ENCODE data around the gene SIX6.
"Not testable (repeated sequence)": the region's sequence is repeated elsewhere in the genome, so short reads cannot be mapped to it uniquely, and the experiment has no call there.

The SIX6 gene

GRCh38 chr14:60508707-60509437, at the start of gene SIX6:
SIX6 (plus strand) TSS chr14:60509146; CDS start chr14:60509399, 253 bp downstream.
- H3K36me3 Mint-ChIP-seq, result no peaks in the 10 kb centered on the region
- no peaks in the 10 kb centered on the region for H3K4me1 Mint-ChIP-seq
- H3K4me3 Mint-ChIP-seq, result no peak within 1 kb of the TSS
- H3K27me3 Mint-ChIP-seq, result peaks cover 72% of the 10 kb centered on the region
- no peak for ATAC-seq
- no peak within 1 kb of the TSS for H3K27ac Mint-ChIP-seq
- no peaks in the 10 kb centered on the region for H3K9me3 Mint-ChIP-seq

GRCh38 chr14:60480248-60480647, 28.7 kb upstream of the SIX6 start:
- not testable (repeated sequence) for H3K36me3 Mint-ChIP-seq, ATAC-seq, H3K4me1 Mint-ChIP-seq, H3K4me3 Mint-ChIP-seq, H3K9me3 Mint-ChIP-seq, H3K27ac Mint-ChIP-seq
- peaks cover 13% of the 10 kb centered on the region for H3K27me3 Mint-ChIP-seq

- peaks cover 13% of the 10 kb centered on the region for H3K27me3 Mint-ChIP-seq
- H3K9me3 Mint-ChIP-seq, result peaks cover 9% of the 10 kb centered on the region
- no peak overlapping the region for H3K27ac Mint-ChIP-seq
- no peak overlapping the region for H3K4me3 Mint-ChIP-seq
- no peaks in the 10 kb centered on the region for H3K36me3 Mint-ChIP-seq
- no peak for ATAC-seq
- H3K4me1 Mint-ChIP-seq, result no peaks in the 10 kb centered on the region
These were observed 26.2 kb upstream of the SIX6 start for GRCh38 chr14:60482743-60483142.

- no peak overlapping the region for H3K4me3 Mint-ChIP-seq
- peaks cover 6% of the 10 kb centered on the region for H3K27me3 Mint-ChIP-seq
- H3K4me1 Mint-ChIP-seq, result no peaks in the 10 kb centered on the region
- no peak overlapping the region for H3K27ac Mint-ChIP-seq
- ATAC-seq, result no peak
- H3K9me3 Mint-ChIP-seq, result peaks cover 4% of the 10 kb centered on the region
- H3K36me3 Mint-ChIP-seq, result no peaks in the 10 kb centered on the region
These were observed 23.8 kb upstream of the SIX6 start for GRCh38 chr14:60485057-60485597.

GRCh38 chr14:60485598-60486251, 23.2 kb upstream of the SIX6 start, which contains the start of gene C14orf39:
C14orf39 (minus strand) TSS chr14:60486063; CDS start chr14:60485078, 985 bp downstream.
- no peaks in the 10 kb centered on the region for H3K4me1 Mint-ChIP-seq
- no peak within 1 kb of the TSS for H3K4me3 Mint-ChIP-seq
- no peaks in the 10 kb centered on the region for H3K36me3 Mint-ChIP-seq
- peaks cover under 1% of the 10 kb centered on the region for H3K27me3 Mint-ChIP-seq
- no peak within 1 kb of the TSS for H3K27ac Mint-ChIP-seq
- no peak for ATAC-seq
- H3K9me3 Mint-ChIP-seq, result peaks cover 2% of the 10 kb centered on the region

- H3K4me1 Mint-ChIP-seq, result no peaks in the 10 kb centered on the region
- H3K36me3 Mint-ChIP-seq, result no peaks in the 10 kb centered on the region
- no peak for ATAC-seq
- H3K27ac Mint-ChIP-seq, result no peak overlapping the region
- H3K9me3 Mint-ChIP-seq, result peaks cover 3% of the 10 kb centered on the region
- H3K27me3 Mint-ChIP-seq, result peaks cover 11% of the 10 kb centered on the region
- no peak overlapping the region for H3K4me3 Mint-ChIP-seq
These were observed 21.7 kb upstream of the SIX6 start for GRCh38 chr14:60487211-60487610.

- ATAC-seq, result no peak
- Mint-ChIP-seq H3K4me3 (no peak overlapping the region), H3K27ac (no peak overlapping the region), H3K9me3 (peaks cover 3% of the 10 kb centered on the region), H3K27me3 (peaks cover 11% of the 10 kb centered on the region), H3K4me1 (no peaks in the 10 kb centered on the region), H3K36me3 (no peaks in the 10 kb centered on the region)
These were observed 20.8 kb upstream of the SIX6 start for GRCh38 chr14:60488175-60488574.

- H3K27ac Mint-ChIP-seq, result no peak overlapping the region
- no peak overlapping the region for H3K4me3 Mint-ChIP-seq
- peaks cover 11% of the 10 kb centered on the region for H3K27me3 Mint-ChIP-seq
- no peak for ATAC-seq
- H3K4me1 Mint-ChIP-seq, result no peaks in the 10 kb centered on the region
- no peaks in the 10 kb centered on the region for H3K36me3 Mint-ChIP-seq
- H3K9me3 Mint-ChIP-seq, result peaks cover 3% of the 10 kb centered on the region
These were observed 18.7 kb upstream of the SIX6 start for GRCh38 chr14:60490270-60490669.

- H3K9me3 Mint-ChIP-seq, result peaks cover 3% of the 10 kb centered on the region
- H3K36me3 Mint-ChIP-seq, result no peaks in the 10 kb centered on the region
- H3K4me1 Mint-ChIP-seq, result no peaks in the 10 kb centered on the region
- no peak overlapping the region for H3K27ac Mint-ChIP-seq
- H3K27me3 Mint-ChIP-seq, result peaks cover 30% of the 10 kb centered on the region
- peak; percentile 8 for ATAC-seq
- no peak overlapping the region for H3K4me3 Mint-ChIP-seq
These were observed 13.0 kb upstream of the SIX6 start for GRCh38 chr14:60495946-60496345.

GRCh38 chr14:60502541-60502940, 6.4 kb upstream of the SIX6 start:
- no peak overlapping the region for H3K27ac Mint-ChIP-seq
- H3K4me3 Mint-ChIP-seq, result no peak overlapping the region
- H3K36me3 Mint-ChIP-seq, result no peaks in the 10 kb centered on the region
- peaks cover 48% of the 10 kb centered on the region for H3K27me3 Mint-ChIP-seq
- H3K4me1 Mint-ChIP-seq, result no peaks in the 10 kb centered on the region
- no peaks in the 10 kb centered on the region for H3K9me3 Mint-ChIP-seq
- ATAC-seq, result no peak

- ATAC-seq, result no peak
- no peaks in the 10 kb centered on the region for H3K4me1 Mint-ChIP-seq
- H3K27me3 Mint-ChIP-seq, result peaks cover 65% of the 10 kb centered on the region
- H3K36me3 Mint-ChIP-seq, result no peaks in the 10 kb centered on the region
- no peaks in the 10 kb centered on the region for H3K9me3 Mint-ChIP-seq
- no peak overlapping the region for H3K27ac Mint-ChIP-seq
- no peak overlapping the region for H3K4me3 Mint-ChIP-seq
These were observed 3.5 kb upstream of the SIX6 start for GRCh38 chr14:60505448-60505847.

GRCh38 chr14:60506010-60506409, 2.9 kb upstream of the SIX6 start:
- Mint-ChIP-seq H3K27me3 (peaks cover 65% of the 10 kb centered on the region), H3K4me3 (no peak overlapping the region), H3K27ac (no peak overlapping the region), H3K9me3 (no peaks in the 10 kb centered on the region), H3K36me3 (no peaks in the 10 kb centered on the region), H3K4me1 (no peaks in the 10 kb centered on the region)
- no peak for ATAC-seq

GRCh38 chr14:60506462-60506984, 2.4 kb upstream of the SIX6 start:
- Mint-ChIP-seq H3K4me3 (no peak overlapping the region), H3K36me3 (no peaks in the 10 kb centered on the region), H3K9me3 (no peaks in the 10 kb centered on the region), H3K27ac (no peak overlapping the region), H3K4me1 (no peaks in the 10 kb centered on the region), H3K27me3 (peaks cover 65% of the 10 kb centered on the region)
- ATAC-seq, result no peak

GRCh38 chr14:60506985-60507829, 1.7 kb upstream of the SIX6 start:
- ATAC-seq, result no peak
- no peak overlapping the region for H3K4me3 Mint-ChIP-seq
- H3K27me3 Mint-ChIP-seq, result peaks cover 70% of the 10 kb centered on the region
- no peaks in the 10 kb centered on the region for H3K36me3 Mint-ChIP-seq
- no peaks in the 10 kb centered on the region for H3K9me3 Mint-ChIP-seq
- no peaks in the 10 kb centered on the region for H3K4me1 Mint-ChIP-seq
- no peak overlapping the region for H3K27ac Mint-ChIP-seq

- Mint-ChIP-seq H3K36me3 (no peaks in the 10 kb centered on the region), H3K4me3 (no peak overlapping the region), H3K9me3 (no peaks in the 10 kb centered on the region), H3K4me1 (no peaks in the 10 kb centered on the region), H3K27ac (no peak overlapping the region), H3K27me3 (peaks cover 69% of the 10 kb centered on the region)
- ATAC-seq, result no peak
These were observed 611 bp upstream of the SIX6 start for GRCh38 chr14:60508363-60508706.

Data from stimulated activated memory B cell treated with anti-CD40 and anti-IgM and Interleukin-4, amounts not matched to agents 10 μg/mL and 1 μg/mL and 100 μg/mL, for 72 hours (primary cell).